Stimulated activated CD8-positive, alpha-beta memory T cell treated with anti-CD3 and anti-CD28 coated beads, Interleukin-12 subunit alpha, Interleukin-12 subunit beta, amount 100 ng/mL, for 24 hours (primary cell): ENCODE data around the gene USP9Y.
A peak's percentile ranks its signal among the peaks of the same experiment; 100 is the strongest.
"Not testable (repeated sequence)": the region's sequence is repeated elsewhere in the genome, so short reads cannot be mapped to it uniquely, and the experiment has no call there.

Experiments
- DNase-seq: peaks from one replicate; pipeline ENCODE4 v3.0.0-alpha.2; 2020; ENCODE audit errors: extremely low read depth

Gene USP9Y, protein sequence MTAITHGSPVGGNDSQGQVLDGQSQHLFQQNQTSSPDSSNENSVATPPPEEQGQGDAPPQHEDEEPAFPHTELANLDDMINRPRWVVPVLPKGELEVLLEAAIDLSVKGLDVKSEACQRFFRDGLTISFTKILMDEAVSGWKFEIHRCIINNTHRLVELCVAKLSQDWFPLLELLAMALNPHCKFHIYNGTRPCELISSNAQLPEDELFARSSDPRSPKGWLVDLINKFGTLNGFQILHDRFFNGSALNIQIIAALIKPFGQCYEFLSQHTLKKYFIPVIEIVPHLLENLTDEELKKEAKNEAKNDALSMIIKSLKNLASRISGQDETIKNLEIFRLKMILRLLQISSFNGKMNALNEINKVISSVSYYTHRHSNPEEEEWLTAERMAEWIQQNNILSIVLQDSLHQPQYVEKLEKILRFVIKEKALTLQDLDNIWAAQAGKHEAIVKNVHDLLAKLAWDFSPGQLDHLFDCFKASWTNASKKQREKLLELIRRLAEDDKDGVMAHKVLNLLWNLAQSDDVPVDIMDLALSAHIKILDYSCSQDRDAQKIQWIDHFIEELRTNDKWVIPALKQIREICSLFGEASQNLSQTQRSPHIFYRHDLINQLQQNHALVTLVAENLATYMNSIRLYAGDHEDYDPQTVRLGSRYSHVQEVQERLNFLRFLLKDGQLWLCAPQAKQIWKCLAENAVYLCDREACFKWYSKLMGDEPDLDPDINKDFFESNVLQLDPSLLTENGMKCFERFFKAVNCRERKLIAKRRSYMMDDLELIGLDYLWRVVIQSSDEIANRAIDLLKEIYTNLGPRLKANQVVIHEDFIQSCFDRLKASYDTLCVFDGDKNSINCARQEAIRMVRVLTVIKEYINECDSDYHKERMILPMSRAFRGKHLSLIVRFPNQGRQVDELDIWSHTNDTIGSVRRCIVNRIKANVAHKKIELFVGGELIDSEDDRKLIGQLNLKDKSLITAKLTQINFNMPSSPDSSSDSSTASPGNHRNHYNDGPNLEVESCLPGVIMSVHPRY (N-terminal part only)

GRCh38 chrY:12701181-12701695 lies at the start of gene USP9Y:
Gene USP9Y (plus strand): TSS chrY:12701231. CDS start chrY:12709448, 8,217 bp downstream.
- DNase-seq, result no peak

- DNase-seq, result no peak
These were observed 49.4 kb upstream of the USP9Y start for GRCh38 chrY:12651621-12652036.

DNA sequence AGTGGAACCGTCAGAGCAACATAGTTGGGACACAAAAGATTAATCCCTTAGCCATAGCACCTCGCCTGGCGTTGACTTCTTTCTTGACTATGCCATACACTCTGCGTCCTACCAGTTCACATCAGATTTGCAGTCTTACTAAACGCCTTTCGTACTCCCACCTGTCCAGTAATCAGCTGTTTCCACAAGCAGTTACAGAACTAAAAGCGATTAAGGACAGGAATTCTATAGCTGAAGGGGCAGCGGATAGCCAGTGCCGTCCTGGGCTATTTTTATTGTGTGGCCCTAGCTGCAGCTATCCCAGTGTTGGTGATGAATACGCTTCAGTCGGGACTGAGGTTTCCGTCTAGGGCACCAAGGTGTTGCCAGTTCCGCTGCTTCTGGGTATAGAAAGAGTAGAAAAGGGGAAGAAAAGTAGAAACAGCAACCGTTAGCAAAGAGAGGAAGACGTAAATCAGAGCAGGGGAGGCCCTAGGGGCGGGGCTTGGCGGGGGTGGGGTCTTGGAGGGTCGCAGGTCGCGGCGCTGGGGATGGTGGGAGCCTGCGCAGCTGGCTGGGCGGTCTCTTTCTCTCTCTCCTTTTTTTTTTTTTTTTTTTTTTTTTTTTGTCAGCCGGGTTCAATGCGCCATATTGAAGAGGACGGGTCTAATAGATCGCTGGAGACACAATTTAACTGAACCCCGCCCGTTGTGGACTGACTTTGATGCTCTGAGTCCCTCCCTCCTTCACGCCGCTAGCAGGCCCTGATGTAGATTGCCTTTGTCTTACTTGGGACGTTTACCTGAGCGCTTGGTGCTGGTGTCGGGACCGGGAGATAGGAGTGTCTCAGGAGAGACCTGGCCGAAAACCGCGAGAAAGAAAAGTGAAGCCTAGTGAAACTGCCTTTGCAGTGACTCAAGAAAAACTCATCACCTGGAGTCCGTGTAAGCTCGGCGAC lies 39.0 kb upstream of the USP9Y start:
- peak; percentile 52 for DNase-seq

GRCh38 chrY:12662745-12663591 lies 38.1 kb upstream of the USP9Y start:
- DNase-seq, result no peak

GRCh38 chrY:12663845-12664244 lies 37.2 kb upstream of the USP9Y start:
- not testable (repeated sequence) for DNase-seq

GRCh38 chrY:12678111-12678510 lies 22.9 kb upstream of the USP9Y start:
- no peak for DNase-seq

DNA sequence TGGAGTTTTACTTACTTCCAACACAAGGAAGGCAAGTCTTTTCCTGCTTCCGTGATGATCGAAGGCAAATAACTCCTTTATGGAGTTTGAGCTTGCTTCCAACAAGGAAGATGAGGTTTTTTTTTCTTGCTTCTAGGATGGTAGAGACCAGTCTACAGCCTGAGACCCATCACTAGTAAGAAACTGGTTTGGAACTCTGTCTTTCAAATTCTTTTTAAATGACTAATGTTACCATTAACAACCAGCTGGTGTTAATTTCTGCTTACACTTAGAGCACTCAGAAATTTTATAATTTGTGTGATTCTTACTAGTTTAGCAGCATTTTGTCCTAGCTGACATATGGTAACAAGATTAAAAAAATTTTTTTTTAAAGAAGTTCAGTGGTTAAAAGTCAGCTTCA lies 19.5 kb upstream of the USP9Y start:
- DNase-seq, result no peak

DNA sequence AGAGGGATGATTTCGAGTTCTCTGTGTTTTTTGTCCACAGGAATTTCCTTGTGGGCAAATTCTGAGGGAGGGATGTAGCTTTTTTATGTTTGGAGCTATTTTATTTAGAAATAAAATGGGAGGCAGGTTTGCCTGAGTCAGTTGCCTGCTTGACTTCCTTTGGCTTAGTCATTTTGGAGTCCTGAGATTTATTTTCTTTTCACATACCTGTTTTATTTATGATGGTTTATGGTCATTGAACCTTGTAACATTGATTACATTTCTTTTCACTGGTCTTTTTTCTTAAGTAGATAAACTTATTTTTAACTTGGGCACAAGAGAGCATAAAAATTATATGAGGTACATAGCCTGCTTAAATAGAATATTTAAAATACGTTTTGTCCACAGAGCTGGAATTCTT lies 12.7 kb upstream of the USP9Y start:
- no peak for DNase-seq

DNA sequence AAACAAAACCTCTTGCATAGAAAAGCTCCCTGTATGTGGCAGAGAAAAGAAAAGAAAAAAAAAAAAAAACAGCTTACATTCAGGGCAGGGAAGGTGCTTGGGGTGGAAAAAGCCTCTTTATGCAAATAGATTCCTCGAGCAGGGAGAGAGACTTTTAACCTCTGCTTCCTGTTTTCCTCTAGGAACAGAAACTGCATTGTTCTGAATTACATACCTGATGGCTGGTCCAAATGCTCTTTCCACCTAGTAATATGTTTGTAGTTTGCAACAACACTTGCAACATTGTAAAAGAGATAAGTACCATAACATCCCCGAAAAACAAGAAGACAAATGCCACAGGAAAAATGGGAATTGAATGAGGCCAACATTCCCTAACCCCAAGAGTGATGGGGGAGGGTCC lies 944 bp upstream of the USP9Y start:
- no peak for DNase-seq

DNA sequence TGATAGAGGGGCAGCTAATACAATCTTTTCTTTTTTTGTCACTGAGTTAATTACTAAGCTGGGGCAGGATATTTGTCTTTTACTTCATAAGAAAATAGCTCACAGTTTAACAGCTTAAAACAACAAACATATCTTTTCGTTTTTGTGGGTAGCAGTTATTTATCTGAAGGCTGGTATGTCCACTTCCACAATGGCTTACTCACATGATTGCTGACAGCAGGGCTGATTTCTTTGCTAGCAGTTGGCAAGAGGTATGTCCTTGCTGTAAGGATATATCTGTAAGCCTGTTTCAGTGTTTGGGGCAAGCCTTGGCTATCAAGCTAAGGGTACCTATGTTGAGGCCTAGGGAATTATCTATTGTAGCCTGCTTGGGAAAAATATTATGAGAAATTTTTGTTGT lies 1.1 kb downstream of the USP9Y start:
- DNase-seq, result no peak

- no peak for DNase-seq
These were observed 9.4 kb downstream of the USP9Y start for GRCh38 chrY:12710460-12710859.

DNA sequence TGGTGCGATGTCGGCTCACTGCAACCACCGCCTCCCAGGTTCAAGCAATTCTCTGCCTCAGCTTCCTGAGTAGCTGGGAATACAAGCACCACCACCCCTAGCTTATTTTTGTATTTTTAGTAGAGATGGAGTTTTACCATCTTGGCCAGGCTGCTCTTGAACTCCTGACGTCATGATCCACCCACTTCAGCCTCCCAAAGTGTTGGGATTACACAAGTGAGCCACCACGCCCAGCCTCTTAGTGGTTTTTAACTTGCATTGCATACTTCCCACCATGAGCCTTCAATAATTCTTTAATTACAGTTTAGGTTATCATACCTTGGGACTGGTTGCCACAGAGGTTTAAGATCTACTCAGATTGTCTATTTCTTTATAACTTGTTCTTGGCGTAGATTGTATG lies 14.3 kb downstream of the USP9Y start:
- DNase-seq, result no peak

DNA sequence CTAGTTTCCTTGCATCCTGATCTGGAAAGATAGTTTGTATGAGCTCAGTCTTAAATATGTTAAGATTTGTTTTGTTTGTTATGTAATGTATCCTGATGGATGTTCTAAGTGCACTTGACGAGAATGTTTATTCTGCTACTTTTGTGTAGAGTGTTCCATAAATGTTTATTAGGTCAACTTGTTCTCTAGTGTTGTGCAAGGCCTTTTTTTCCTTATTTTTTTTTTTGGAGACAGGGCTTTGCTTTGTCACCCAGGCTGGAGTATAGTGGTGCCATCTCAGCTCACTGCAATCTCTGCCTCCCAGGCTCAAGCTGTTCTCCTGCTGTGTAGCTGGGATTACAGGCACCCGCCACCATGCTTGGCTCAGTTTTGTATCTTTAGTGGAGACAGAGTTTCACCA lies 28.7 kb downstream of the USP9Y start:
- DNase-seq, result no peak

DNA sequence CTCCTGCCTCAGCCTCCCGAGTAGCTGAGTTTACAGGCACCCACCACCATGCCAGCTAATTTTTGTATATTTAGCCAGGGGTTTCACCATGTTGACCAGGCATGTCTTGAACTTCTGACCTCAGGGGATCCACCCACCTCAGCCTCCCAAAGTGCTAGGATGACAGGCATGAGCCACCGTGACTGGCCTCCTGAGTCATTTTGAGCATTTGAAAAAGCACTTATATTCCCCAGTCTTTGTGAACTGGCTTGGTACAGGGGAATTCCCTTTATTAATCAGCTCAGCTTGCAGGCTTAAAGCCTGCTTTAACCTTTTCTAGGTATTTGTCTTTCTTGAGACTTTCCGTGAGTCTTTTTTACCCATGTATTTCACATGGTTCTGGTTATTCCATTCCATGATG lies 32.6 kb downstream of the USP9Y start:
- peak; percentile 11 for DNase-seq

DNA sequence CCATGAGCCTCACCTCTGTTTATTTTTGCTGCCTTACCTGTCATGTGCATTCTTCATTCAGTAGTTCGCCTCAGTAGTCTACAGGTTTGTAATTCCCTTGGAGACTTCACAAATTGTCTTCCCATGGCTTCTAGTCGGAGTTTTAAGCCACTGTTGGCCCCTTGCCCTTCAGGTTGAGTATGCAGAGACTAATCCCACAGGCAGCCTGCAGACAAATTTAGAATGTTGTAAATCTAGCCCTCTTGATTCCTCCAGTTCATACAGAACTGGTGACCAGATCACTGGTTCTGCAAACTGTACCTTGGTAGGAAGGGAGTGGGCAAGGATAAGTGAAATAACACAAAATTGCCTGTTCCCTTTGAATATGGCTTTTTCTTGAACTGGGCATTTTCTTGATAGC lies 33.0 kb downstream of the USP9Y start:
- DNase-seq, result no peak

DNA sequence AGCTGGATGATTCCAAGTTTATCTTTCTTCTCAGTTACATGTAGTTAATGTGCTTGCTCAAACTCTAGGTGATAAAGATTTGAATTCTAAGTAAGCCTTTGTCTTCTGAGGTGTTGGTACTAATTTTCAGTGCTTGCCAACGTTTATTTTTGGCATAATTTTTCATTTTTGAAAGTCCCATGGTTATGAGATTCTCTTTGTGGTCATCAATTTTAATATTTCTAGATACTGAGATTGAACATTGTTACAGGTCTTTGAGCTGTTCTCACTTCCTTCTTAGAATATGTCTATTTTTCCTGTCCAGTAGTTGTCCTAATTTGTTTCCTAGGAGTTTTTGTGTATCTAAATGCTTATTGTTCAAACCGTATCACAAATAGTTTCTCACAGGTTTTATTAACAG lies 40.4 kb downstream of the USP9Y start:
- DNase-seq, result no peak

DNA sequence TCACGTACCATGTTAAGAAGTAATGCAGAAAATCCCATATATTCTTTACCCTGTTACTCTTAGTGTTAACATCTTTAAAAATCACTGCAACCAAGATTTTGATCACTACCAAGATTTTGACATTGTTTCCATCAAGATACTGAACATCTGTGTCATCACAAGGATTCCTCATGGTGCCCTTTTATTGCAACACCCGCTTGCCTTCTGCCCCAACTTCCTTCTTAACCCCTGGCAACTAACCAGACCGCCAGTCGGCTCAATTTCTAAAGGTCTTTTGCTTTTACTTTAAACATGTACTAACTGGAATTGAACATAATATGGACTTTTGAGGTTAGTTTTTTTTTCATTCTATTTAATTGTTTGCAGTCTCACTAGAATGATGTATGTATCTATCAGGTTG lies 41.7 kb downstream of the USP9Y start:
- DNase-seq, result no peak

- DNase-seq, result no peak
These were observed 43.1 kb downstream of the USP9Y start for GRCh38 chrY:12744091-12744490.

- no peak for DNase-seq
These were observed 48.3 kb downstream of the USP9Y start for GRCh38 chrY:12749293-12749692.

DNA sequence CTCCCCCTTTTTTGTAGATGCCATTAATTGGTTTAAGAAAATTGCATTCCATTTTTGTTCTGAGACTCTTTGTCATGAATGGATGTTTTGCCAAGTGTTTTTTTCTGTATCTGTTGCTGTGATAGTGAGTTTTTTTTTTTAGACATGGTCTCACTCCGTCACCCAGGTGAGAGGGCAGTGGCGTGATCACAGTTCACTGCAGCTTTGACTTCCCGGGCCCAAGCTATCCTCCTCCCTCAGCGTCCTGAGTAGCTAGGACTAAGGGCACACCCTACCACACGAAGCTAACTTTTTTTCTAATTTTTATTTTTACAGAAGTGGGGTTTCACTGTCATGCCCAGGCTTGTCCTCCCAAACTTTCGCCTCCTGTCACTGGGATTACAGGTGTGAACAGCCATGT lies 51.8 kb downstream of the USP9Y start:
- no peak for DNase-seq
